ENCODE data around the gene TTC1. TPM values are rescaled to one million over a fixed set of nuclear protein-coding genes. Genes with fewer than 3 reads are reported as not detected.

Gene TTC1
- total RNA-seq, 1 experiment from 2014 or later = 67.6 TPM

DNA sequence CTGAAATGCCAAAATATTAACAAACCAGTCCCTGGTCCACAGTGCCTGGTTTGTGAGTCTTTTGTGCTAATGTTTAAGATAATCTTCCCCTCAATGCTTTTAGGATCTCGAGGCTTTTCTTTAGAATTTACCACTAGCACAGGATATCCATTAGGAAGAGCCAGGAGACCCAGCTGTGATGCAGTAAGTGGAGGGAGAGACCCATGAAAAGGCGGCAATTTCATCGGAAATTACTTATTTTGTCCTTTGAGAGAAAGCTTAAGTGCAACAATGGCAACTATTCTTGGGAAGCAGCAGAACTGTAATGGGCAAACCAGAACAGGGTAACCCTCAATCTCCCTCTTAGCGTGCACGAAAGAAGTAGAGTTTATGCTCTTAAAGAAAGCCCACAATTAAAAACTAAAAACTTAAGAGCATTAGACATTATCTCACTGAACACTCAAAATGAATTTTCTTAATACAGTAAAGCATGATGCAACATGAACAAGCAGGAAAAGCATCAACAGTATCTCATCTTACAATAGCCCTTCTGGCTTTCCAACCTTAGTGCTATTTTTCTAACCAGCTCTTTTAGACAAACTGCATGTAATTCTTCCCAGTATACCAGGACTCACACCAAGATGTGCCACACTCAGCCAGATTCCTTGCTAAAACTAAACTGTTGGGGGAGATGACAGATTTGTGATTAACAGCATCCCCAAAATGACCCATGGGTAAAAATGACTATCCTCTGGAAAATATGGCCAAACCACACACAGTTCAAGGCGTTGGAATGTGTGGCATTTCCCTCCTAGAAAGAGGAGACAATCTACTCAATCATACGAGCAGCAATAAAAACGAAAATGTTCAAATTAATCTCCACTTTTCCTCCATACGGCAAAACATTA, 73.9 kb downstream of the TTC1 start:
- POLR2A ChIA-PET = interaction anchor here (0.6 kb wide), 1 partner anchor 1954 kb away, joined by 4 read pairs; no protein-coding TSS in a partner anchor
- no TSS peak for BruUV-seq (replicated peaks)
- Histone ChIP-seq H3K4me1 (ENCODE audit: control insufficient read depth, insufficient read depth, low read length) (peaks cover 25% of the 10 kb centered on the region), H3K4me3 (ENCODE audit: low read depth in 2 of 2, low read length in 2 of 2) (no peak overlapping the region), H3K36me3 (ENCODE audit: control insufficient read depth, insufficient read depth, low read length) (no peaks in the 10 kb centered on the region), H3K27ac (ENCODE audit: low read length) (peak overlapping the region; percentile 82), H3K27me3 (ENCODE audit: control insufficient read depth, insufficient read depth, low read length) (no peaks in the 10 kb centered on the region), H3K9me3 (ENCODE audit: control insufficient read depth, insufficient read depth, low read depth, low read length) (no peaks in the 10 kb centered on the region)
- ATAC-seq (peak; percentile 81), DNase-seq (ENCODE audit: low read depth, low spot score) (peak; percentile 54)
- in situ Hi-C loops (cut with HindIII; ENCODE audit: low pct_unique_long_range_greater_than_20kb, low sequenced_read_pairs) (no loop called here), intact Hi-C loops (cut with micrococcal nuclease; ENCODE audit: unreplicated experiment) (loop anchor here (5.0 kb wide), 1 partner anchor 309 kb away; no protein-coding TSS in a partner anchor)
- CTCF ChIA-PET = interaction anchor here (0.6 kb wide), 1 partner anchor 31 kb away, joined by 7 read pairs; no protein-coding TSS in a partner anchor
- TF ChIP-seq, protein P1, sequence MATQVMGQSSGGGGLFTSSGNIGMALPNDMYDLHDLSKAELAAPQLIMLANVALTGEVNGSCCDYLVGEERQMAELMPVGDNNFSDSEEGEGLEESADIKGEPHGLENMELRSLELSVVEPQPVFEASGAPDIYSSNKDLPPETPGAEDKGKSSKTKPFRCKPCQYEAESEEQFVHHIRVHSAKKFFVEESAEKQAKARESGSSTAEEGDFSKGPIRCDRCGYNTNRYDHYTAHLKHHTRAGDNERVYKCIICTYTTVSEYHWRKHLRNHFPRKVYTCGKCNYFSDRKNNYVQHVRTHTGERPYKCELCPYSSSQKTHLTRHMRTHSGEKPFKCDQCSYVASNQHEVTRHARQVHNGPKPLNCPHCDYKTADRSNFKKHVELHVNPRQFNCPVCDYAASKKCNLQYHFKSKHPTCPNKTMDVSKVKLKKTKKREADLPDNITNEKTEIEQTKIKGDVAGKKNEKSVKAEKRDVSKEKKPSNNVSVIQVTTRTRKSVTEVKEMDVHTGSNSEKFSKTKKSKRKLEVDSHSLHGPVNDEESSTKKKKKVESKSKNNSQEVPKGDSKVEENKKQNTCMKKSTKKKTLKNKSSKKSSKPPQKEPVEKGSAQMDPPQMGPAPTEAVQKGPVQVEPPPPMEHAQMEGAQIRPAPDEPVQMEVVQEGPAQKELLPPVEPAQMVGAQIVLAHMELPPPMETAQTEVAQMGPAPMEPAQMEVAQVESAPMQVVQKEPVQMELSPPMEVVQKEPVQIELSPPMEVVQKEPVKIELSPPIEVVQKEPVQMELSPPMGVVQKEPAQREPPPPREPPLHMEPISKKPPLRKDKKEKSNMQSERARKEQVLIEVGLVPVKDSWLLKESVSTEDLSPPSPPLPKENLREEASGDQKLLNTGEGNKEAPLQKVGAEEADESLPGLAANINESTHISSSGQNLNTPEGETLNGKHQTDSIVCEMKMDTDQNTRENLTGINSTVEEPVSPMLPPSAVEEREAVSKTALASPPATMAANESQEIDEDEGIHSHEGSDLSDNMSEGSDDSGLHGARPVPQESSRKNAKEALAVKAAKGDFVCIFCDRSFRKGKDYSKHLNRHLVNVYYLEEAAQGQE (IDR thresholded peaks at IDR 0.05; ENCODE audit: insufficient read depth in 1 of 2, low read depth in 2 of 2, low read length in 1 of 2) = no peak
- TF ChIP-seq SIN3A (IDR thresholded peaks at IDR 0.05; ENCODE audit: borderline replicate concordance, insufficient read depth, low read depth, low read length) (no peak), POLR2AphosphoS5 (IDR thresholded peaks at IDR 0.05; ENCODE audit: low read depth, low read length) (no peak), TCF7L2 (IDR thresholded peaks at IDR 0.05; ENCODE audit: low read depth, low read length) (no peak)
- TF ChIP-seq, protein P2, sequence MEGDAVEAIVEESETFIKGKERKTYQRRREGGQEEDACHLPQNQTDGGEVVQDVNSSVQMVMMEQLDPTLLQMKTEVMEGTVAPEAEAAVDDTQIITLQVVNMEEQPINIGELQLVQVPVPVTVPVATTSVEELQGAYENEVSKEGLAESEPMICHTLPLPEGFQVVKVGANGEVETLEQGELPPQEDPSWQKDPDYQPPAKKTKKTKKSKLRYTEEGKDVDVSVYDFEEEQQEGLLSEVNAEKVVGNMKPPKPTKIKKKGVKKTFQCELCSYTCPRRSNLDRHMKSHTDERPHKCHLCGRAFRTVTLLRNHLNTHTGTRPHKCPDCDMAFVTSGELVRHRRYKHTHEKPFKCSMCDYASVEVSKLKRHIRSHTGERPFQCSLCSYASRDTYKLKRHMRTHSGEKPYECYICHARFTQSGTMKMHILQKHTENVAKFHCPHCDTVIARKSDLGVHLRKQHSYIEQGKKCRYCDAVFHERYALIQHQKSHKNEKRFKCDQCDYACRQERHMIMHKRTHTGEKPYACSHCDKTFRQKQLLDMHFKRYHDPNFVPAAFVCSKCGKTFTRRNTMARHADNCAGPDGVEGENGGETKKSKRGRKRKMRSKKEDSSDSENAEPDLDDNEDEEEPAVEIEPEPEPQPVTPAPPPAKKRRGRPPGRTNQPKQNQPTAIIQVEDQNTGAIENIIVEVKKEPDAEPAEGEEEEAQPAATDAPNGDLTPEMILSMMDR (IDR thresholded peaks at IDR 0.05) = no peak

DNA sequence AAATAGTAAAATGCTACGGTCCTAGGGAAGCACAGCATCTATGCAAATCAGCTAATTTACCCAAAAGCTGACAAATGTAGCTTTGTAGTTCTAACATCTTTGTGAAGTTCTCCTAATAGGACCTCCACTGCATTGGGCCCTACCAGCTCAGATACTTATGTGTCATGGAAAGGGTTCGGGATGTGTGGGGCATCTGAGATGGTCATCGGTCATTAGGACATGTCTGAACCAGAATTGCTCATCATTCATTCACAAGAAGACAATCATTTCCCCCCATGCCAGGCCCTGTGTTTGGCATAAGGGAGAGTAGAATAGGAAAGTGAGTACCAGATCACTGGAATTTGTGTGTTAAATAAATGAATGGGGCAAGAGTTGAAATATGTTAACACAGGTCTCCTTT, 74.6 kb downstream of the TTC1 start:
- Histone ChIP-seq H3K27me3 (ENCODE audit: control insufficient read depth, insufficient read depth, low read length) (no peaks in the 10 kb centered on the region), H3K36me3 (ENCODE audit: control insufficient read depth, insufficient read depth, low read length) (no peaks in the 10 kb centered on the region), H3K27ac (ENCODE audit: low read length) (peak overlapping the region; percentile 82), H3K9me3 (ENCODE audit: control insufficient read depth, insufficient read depth, low read depth, low read length) (no peaks in the 10 kb centered on the region), H3K4me3 (ENCODE audit: low read depth in 2 of 2, low read length in 2 of 2) (no peak overlapping the region), H3K4me1 (ENCODE audit: control insufficient read depth, insufficient read depth, low read length) (peaks cover 25% of the 10 kb centered on the region)
- TF ChIP-seq, protein P2 (IDR thresholded peaks at IDR 0.05) = no peak
- TF ChIP-seq POLR2AphosphoS5 (IDR thresholded peaks at IDR 0.05; ENCODE audit: low read depth, low read length) (no peak), TCF7L2 (IDR thresholded peaks at IDR 0.05; ENCODE audit: low read depth, low read length) (no peak), SIN3A (IDR thresholded peaks at IDR 0.05; ENCODE audit: borderline replicate concordance, insufficient read depth, low read depth, low read length) (no peak)
- TF ChIP-seq, protein P1 (IDR thresholded peaks at IDR 0.05; ENCODE audit: insufficient read depth in 1 of 2, low read depth in 2 of 2, low read length in 1 of 2) = no peak
- BruUV-seq (replicated peaks) = no TSS peak
- intact Hi-C loops (cut with micrococcal nuclease; ENCODE audit: unreplicated experiment) = loop anchor here (5.0 kb wide), 1 partner anchor 309 kb away; no protein-coding TSS in a partner anchor
- ChIA-PET CTCF (interaction anchor here (0.6 kb wide), 1 partner anchor 31 kb away, joined by 7 read pairs; no protein-coding TSS in a partner anchor), POLR2A (interaction anchor here (0.6 kb wide), 1 partner anchor 1954 kb away, joined by 4 read pairs; no protein-coding TSS in a partner anchor)
- ATAC-seq (peak; percentile 76), DNase-seq (ENCODE audit: low read depth, low spot score) (no peak)
- in situ Hi-C loops (cut with HindIII; ENCODE audit: low pct_unique_long_range_greater_than_20kb, low sequenced_read_pairs) = no loop called here

All from Panc1 (cell line).